ENCODE measurements around the gene REEP1.
"Not testable (repeated sequence)": the region's sequence is repeated elsewhere in the genome, so short reads cannot be mapped to it uniquely, and the experiment has no call there.

Gene REEP1

DNA sequence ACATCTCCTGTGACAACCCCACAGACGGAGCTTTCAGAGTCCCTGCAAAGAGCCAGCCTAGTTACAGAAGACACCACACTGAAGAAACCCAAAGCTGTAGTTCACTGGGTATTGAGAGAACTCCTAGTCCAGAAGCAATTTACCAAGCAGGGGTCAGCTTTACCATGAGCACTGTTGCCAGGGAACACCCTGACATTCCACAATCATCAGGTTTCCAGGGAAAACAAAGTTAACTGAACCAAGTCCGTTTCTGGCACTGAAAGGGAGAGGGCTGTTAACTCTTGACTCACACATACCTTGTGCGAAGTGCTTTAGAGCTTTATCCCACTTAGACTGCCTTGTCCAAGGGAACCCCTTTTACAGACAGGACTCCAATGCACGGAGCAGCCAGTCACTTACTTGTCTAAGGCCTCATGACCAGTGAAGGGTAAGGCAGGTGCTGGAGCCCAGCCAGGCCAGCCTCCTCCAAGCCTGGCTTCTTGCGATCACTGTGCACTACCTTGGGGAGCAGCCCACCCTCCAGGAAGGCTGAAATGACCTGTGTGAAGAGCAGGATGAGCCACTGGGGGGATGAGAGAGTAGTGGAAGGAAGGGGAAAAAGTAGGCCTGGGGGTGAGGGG is 53.9 kb downstream of the REEP1 start:
- DNase-seq (ENCODE audit: low read depth in 2 of 2): no peak

DNA sequence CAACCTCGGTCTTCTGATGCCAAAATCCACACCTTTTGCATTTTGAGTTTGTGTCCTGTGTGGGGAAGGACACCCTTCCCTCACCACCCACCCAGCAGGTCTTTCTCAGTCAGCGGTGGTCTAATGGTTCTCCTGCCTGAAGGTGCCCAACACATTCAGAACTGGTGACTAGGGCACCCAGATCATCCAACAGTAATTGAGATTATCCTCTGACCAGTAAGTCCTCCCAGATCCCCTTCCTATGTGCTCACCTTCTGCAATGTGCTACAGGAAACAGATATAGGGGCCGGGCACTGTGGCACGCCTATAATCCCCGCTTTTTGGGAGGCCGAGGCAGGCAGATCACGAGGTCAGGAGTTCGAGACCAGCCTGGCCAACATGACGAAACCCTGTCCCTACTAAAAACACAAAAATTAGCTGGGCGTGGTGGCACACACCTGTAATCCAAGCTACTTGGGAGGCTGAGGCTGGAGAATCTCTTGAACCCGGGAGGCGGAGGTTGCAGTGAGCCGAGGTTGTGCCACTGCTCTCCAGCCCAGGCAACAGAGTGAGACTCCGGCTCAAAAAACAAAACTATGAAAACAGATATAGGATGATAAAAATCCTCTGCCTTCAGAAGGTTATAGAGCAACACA is 56.2 kb downstream of the REEP1 start:
- no peak for DNase-seq (ENCODE audit: low read depth in 2 of 2)

DNA sequence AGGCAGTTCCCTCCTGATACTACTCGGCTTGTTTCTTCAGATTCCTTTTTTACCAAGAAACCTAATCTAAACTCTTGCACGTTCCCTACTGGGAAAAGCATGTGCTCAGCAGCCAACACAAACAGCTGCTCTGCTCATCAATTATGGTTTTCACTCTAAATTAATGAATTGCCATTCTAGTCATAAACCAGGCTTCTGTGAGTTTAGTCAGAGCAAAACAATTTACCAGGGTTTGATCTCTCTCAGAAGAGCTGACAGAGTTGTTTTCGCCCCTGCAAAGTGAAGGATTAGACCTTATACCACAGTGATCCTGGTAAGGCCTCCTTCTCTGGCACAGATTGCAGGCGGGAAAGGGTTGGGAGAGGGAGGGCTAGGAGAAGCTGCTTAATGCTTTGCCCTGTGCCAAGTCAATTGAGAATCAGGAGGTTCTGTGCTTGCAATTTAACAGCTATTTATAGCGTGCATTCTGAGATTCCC is 57.2 kb downstream of the REEP1 start:
- DNase-seq (ENCODE audit: low read depth in 2 of 2): no peak

DNA sequence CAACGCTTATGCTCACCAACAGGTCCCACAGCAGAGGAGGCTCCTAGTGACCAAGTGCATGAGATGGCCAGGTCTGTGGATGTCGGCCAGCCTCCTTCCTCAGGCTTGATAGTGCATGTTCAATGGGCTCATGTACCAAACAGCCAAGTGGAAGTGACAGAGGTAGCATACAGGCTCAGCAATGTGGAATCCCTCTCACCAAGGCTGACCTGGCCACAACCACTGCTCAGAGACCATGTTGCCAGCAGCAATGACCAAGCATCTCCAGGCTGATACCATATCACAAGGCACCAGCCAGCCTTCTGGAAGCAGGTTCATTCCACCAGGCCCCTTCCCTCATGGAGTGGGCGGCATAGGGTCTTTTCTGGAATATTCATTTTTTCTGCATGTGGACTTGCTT is 61.5 kb downstream of the REEP1 start:
- no peak for DNase-seq (ENCODE audit: low read depth in 2 of 2)

DNA sequence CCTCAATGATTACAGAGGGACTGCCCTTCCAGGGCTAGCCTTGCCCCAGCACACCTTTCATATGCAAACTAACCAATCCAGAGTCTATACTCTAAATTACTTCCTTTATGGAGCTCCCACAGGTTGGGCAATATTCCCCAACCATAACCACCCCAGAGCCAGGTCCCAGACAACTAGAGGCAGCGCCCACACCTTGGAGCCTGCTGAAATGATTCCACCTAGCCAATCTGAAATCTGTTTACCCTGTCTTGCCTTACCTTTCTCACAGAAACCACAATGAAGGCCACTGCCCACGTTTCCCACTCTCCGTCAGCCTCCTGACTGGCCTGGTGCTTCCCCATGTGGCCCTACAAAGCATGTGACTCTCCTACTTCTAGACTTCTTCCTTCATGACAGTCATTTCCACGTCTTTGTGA is 62.0 kb downstream of the REEP1 start:
- no peak for DNase-seq (ENCODE audit: low read depth in 2 of 2)

DNA sequence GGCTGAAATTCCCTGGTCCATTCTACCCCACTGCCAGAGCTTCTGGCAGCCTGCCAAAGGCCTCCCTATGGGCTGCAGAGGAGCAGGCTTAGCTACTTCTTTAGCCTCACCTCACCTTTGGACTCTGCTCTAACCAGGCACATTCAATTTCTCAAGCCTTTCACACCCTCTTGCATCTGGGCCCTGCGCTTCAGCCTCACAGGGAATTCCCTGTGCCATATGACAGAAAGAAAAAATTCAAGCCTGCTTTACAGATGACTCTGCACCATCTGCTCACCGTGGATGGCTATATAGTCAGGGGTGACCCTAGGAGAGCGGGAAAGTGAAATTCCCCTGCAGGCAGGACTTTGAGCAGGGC is 62.5 kb downstream of the REEP1 start:
- DNase-seq (ENCODE audit: low read depth in 2 of 2): no peak

DNA sequence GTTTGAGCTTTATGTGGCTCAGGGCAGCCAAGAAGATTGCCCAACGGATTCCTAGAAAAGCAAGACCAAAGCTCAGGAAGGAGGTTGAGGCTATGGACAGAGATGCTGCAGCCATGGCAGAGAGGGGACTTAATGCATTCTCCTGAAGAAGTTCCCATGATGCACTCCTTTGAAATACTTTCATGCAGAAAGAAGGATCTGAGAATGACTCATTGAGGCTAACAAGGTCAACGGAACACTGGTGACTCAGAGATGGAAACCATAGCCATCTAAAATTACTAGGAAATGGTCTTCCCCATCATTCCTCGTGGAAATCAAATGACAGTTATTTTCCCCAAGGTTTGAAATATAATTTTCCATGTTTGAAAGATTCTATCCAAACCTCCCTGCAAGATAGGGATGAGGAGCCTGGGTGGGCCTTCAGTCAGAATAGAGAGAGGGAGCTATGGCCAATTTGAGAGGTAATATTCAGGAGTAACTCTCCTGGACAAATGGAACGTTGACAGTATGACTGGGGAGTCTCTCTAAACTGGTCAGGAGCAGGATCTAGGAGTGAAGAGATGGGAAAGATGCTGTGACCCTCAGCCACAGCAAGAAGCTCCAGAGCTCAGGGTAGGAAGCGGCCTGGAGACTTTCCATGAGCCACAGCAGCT is 63.0 kb downstream of the REEP1 start:
- no peak for DNase-seq (ENCODE audit: low read depth in 2 of 2)

DNA sequence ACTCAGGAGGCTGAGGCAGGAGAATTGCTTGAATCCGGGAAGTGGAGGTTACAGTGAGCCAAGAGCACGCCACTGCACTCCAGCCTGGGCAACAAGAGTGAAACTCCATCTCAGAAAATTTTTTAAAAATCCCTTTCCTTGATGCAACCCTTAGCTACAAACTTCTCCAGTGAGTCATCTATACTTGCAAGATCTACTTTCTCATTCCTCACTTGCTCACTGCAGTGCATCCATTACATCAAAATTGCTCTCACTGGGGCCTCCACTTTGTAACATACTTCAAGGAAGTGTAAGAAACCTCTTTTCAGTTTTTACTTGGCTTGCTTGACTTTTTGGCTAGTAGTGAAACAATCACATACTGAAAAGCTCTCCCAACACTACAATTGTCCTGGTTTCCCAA is 65.3 kb downstream of the REEP1 start:
- no peak for DNase-seq (ENCODE audit: low read depth in 2 of 2)

DNA sequence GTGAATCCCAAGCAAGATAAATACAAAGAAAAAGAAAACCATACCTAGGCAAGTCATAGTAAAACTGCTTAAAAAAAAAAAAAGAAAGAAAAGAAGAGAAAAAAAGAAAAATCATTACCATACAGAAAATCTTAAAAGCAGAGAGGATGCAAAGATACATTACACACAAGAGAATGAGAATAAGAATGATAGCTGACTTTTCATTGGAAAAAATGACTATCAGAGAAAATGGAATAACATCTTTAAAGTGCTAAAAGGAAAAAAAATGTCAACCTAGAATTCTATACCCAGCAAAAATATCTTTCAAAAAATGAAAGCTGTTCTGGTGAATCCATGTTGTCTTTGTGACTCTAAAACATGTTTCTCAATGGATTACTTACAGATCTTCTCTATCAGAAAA is 66.2 kb downstream of the REEP1 start:
- DNase-seq (ENCODE audit: low read depth in 2 of 2): no peak

DNA sequence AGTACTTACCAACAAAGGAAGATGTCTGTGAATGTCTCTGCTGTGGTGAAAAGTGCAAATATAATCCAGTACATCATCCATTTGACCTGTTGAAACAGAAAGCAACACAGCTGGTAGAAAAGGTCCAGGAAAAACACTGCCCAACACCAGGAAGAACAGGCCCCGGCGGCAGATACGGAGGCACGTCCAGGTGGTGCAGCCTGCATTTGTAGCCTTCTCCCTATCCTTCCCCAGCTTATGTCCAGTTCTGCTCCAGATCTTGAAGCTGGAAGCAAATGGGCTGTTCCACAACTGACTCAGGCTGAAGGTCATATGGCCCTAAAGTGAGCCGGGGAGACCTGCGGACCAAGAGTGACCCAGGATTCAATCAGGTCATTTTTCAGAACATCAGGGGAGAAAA is 73.5 kb downstream of the REEP1 start:
- no peak for DNase-seq (ENCODE audit: low read depth in 2 of 2)

DNA sequence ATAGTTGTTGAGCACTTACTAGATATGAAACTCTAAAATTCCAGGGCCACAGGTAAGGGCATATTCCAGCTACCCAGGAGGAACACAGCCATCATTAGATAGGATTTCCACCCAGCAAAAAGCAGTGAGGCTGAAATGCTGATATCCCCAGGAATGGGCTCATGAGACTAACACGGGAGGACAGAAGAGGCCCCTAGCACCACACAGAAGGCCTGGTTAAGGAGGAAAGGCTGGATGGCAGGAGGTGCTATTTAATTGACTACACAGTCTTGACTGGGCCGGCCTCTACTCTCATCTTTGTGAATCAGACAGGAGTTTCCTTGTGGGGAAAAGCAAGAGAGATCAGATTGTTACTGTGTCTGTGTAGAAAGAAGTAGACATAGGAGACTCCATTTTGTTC is 76.4 kb downstream of the REEP1 start:
- no peak for DNase-seq (ENCODE audit: low read depth in 2 of 2)

DNA sequence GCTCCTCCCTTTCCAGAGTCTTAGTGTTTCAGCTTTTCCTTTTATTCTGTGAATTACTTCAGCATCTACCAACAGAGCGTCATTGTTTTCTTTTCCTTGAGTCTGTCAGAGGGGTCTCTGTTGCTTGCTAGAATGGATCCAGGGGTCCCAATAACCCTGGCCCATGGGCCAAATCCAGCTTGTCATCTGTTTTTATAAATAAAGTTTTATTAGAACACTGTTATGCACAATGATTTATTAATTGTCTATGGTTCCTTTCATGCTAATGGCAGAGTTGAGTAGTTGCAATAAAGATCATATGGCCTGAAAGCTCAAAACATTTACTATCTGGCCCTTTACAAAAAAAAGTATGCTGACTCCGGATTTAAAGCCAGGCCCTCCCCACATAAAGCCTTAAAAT is 79.3 kb downstream of the REEP1 start:
- no peak for DNase-seq (ENCODE audit: low read depth in 2 of 2)

DNA sequence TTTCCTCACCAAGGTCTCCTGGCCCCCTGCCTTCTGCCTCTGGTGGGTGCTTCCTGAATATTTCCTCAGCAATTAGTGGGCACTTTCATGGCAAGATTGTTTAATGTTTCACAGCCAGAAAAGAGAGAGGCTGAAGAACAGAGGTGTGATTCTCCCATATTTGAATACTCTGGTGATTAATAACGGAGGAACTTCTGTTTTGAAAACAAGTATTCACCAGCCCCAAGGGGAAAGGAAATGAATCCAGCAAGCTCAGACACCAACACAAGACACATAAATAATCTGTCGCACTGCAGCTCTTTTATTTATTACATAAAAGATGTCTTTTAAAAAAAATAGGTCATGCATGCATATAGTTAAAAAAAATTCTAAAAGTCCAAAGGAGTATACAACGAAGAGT is 80.4 kb downstream of the REEP1 start:
- DNase-seq (ENCODE audit: low read depth in 2 of 2): no peak

DNA sequence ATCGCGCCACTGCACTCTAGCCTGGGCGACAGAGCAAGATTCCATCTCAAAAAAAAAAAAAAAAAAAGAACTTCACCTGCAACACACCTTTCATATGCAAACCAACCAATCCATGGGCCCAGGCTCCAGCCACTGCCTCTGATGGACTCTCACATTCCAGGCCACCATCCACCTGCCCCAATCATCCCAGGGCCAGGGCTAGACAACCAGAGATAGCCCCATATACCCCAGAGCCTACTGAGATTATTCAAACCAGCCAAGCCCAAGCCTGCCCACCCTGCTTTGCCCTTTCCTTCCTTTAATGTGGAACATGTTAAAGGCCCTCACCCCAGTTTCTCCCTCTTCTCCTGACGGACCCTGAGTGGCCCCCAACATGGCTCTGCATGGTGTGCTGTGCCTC is 81.1 kb downstream of the REEP1 start:
- no peak for DNase-seq (ENCODE audit: low read depth in 2 of 2)

DNA sequence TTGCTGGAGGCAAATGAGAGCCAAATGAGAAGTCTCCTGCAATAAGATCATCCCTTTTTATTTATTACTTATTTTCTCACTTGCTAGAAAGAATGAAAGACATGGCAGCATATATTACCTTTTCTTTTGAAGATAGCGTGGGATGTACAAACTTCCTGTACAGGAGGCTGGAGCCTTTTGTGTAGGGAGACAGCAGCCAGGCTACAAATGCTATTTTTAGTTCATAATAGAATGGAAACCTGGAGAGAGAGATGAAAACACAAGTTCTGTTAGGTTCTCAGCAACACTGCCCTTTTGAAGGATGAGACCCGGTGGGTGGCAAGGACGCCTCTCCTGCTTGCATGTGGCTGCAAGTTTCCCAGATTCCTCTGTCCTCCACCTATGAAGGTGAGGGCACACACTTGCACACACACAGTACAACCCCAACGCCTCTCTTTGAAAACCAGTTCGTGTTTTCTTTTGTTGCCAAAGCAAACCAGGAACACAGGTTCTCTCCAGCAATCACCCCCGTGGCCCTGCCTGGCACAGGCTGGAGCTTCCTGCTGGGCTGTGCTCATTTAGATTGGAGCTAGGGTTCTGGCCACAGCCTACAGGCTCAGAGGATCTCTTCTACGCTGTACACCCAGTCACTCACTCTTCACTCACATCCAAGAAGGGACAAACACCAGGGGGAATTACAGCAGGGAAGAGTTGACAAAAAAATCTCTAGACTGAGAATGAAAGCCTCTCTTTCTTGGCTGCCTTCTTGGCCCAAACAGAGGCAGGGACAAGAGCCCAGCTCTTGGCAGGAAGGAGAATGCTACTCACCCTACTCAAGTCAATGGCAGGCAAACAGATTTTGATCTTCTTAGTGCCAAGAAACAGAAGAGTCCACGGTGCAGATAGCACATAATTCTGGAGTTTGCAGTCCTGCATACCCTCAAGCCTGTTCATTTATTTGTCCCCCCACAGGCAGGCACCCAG is 82.6 kb downstream of the REEP1 start:
- no peak for DNase-seq (ENCODE audit: low read depth in 2 of 2)

DNA sequence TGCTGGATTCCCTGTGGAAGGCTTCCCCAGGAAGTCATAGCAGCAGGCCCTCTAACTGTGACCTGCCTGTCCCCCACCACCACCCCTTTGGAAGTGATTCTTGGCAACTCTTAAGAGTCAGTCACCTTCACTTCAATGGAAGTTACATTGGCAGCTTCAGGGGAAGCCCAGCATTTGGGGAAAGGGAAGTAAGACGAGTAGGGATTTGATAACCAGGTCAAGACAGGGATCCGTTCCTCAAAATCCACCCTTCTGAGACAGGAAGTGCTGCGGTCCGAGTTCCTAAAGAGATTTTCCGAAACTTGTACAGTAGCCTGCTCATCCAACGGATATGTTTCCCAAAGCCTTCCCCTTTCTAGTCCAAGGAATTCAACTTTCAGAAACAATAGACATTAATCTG is 84.0 kb downstream of the REEP1 start:
- DNase-seq (ENCODE audit: low read depth in 2 of 2): no peak

DNA sequence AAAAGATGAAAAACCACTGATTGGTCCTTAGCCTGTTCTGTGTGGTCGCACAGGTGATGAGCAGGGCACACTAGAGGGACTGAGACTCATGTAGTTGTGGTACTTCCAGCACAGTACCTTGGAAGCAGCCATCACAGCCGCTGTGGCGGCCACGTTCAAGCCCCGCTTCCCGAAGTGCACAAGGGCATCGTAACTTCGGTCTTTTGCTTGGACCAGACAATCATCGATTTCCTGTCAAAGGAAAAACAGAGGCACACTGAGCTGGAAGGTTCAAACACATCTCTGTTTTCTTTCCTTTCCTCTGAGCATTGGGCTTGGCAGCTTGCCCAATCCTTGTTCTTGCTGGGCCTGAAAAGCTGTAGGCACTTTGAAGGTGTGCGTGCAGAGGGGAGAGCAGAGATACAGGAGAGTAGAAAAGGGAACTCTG is 85.6 kb downstream of the REEP1 start:
- DNase-seq (ENCODE audit: low read depth in 2 of 2): no peak

DNA sequence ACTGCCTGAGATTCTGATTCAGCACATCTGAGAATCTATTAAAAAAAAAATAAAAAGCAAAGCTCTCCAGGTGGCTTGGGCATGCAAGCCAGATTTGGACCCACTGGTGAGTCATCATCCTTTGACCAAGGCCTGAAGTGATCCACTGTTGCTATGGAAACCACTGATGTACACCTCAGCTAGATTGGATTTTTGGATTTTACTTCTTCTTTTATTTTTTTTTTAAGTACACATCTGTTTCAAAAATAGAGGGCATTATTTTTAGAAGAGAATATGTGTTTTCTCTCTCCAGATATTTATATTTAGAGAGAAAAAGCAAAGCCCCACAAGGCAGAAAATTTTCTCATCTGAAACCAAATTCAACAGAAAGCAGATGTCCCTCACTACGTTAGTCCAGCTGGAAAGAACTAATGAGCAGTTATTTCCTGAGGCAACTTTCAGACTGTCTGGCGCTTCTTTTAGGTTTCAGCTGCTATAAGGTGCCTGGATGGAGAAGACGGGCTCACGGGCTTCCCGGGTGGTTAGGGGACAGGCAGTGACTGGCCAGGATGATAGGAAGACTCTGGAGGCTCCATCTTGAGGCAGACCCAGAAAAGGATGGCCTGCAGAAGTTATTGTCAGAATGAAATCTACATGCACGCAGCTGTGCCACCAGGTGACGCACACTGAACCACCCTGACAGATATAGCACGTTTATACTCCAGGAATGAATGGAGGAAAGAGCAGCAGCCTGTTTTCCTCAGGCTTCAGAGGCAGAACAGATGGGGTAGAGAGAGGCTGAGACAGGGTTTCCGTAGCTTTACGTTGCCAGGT is 87.6 kb downstream of the REEP1 start:
- DNase-seq (ENCODE audit: low read depth in 2 of 2): no peak

DNA sequence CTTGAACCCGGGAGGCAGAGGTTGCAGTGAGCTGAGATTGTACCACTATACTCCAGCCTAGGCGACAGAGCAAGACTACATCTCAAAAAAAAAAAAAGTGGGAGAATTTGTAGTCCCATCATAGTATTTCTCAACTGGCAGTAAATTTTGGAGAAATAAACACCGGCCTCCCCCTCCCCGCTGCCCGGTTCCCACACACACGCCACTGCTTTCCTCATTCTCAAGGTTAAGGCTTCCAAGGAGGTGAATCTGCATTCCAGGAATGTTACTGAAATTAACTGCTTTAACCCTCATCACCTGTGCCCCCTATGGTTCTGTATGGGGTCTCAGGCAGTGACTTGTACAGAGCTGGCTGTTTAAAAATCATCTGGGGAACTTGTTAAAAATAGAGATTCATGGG is 88.2 kb downstream of the REEP1 start:
- no peak for DNase-seq (ENCODE audit: low read depth in 2 of 2)

DNA sequence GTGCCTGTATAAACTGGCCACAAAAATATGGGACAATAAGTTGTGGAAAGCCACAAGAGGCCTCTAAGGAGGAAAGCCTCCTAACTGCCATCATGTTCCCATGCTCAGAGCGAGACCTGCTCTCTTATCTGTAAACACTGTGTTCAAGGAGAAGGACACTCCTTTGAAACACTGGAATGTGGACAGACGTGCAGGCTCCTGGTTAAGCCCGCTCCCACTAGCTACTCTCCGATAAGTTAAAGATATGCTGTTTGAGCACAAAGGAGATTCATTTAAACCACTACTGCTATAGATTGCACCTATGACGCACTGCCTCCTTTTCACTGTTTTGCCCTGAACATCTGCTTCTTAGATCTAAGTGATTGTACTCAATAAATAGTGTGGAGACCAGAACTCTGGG is 92.2 kb downstream of the REEP1 start:
- DNase-seq (ENCODE audit: low read depth in 2 of 2): not testable (repeated sequence)

DNA sequence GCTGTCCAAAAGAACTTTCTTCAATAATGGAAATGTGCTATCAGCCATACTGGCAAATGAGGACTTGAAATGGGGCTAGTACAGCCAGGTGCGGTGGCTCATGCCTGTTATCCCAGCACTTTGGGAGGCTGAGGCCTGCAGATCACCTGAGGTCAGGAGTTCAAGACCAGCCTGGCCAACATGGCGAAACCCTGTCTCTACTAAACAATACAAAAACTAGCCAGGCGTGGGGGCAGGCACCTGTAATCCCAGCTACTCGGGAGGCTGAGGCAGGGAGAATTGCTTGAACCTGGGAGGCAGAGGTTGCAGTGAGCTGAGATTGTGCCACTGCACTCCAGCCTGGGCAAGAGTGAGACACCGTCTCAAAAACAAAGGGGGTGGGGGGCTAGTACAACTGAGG is 92.6 kb downstream of the REEP1 start:
- not testable (repeated sequence) for DNase-seq (ENCODE audit: low read depth in 2 of 2)

Measured in activated CD8-positive, alpha-beta memory T cell treated with anti-CD3 and anti-CD28 coated beads for 4 hours (primary cell).